GM12874 (cell line): ENCODE measurements around the gene CD247.

Experiments used
- CTCF ChIP-seq: IDR thresholded peaks from 2 replicates; pipeline ENCODE4 v1.5.1; 2011; ENCODE audit warnings: low read depth, mild to moderate bottlenecking, control low read depth, low read length, moderate library complexity; ENCODE audit not compliant: insufficient read depth

The CD247 gene

DNA sequence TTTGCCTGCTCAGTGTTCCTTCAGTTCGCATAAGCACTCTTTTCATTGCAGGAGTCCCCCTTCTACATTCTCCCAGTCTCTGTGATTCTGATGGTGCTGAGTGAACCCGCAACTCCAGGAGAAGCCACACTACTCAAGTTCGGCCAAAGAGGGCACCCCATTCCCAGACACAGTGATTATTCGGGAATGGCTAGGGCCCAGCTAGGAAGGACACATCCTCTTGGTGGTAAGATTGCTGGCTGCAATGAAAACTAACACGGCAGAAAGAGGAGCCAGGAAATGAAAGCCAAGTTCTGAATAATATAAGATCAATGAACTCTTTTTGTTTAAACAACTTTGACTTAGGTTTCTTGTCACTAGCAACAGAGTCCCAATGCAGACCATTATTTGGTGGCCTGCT is 20.3 kb upstream of the CD247 start:
- TF ChIP-seq CTCF: no peak

DNA sequence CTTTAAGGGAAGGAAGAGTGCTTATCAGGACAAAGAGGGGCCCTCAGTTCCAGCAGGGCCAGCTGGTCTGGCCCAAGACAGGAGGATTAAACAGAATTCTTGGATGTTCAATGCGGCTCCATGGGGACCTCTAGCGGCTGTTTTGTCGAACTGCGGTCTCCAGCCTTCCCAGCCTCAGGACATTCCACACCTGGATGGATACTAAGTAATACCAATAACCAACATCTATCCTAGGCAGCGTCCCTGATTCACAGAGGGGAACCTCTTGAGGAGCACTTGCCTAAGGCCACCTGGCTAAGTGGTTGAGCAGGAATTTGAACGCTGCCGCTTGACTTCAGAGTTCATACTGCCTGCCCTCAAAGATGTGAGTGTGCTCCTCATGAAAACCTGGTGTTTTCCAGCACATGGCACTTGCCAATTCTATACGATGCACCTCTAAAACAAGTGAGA is 15.5 kb upstream of the CD247 start:
- peak; percentile 92 for TF ChIP-seq CTCF

- TF ChIP-seq CTCF: no peak
Observed at GRCh38 chr1:167532964-167533824, 14.9 kb upstream of the CD247 start.

DNA sequence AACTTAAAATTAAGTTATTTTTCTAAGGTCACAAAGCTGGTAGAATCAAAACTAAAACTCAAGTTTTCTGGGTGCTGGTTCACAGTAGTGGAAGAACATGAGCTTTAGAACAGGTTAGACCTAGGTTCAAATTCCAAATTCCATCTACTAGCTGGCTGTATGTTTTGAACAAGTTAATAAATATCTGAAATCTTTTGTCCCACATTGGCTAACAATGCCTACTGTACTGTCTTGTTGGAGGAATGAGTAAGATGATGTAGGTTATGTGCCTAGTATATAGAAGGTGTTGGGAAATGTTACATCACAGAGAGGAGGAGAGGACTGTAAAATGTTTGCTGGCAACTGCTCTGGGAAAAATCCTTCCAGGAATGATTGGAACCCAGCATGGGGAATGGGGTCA is 14.0 kb upstream of the CD247 start:
- TF ChIP-seq CTCF: no peak

GRCh38 chr1:167529829-167530474 is 11.6 kb upstream of the CD247 start:
- no peak for TF ChIP-seq CTCF

DNA sequence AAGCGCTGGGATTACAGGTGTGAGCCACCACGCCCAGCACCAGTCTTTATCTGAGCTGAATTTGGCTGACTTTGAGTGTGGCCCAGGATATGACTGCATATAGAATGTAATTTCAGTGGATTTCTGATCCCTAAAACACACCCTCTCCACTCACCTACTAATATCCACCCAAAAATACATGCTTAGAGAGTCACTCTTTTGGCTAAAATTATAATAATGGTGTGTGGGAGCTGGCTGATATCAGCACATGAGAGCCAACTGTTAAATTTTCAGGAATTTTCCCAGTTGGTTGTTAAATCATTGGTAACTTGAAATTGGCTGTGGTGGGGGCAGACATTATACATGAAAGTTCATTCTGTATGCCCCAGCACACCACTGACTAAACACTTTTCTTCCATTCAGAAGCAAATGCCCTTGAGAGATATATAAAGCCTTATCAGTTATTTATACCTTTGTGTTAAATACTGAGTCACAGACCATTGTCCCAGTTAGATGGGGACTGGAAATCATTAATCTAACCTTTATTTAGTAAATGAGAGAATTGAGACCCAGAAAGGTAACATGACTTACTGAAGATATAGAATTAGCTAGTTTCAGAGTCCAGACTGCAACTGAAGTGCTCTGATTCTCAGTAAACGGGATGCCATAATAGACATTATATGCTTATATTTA is 9.9 kb upstream of the CD247 start:
- no peak for TF ChIP-seq CTCF
